Inflammatory macrophage treated with lipopolysaccharide for 1 hour (primary cell): ENCODE data around the gene KRT80.
A peak's percentile ranks its signal among the peaks of the same experiment; 100 is the strongest.

Experiments used
- DNase-seq, 2 donors: peaks; one replicate each; pipeline ENCODE4 v3.0.0-alpha.2; 2020 to 2022

Gene KRT80

DNA sequence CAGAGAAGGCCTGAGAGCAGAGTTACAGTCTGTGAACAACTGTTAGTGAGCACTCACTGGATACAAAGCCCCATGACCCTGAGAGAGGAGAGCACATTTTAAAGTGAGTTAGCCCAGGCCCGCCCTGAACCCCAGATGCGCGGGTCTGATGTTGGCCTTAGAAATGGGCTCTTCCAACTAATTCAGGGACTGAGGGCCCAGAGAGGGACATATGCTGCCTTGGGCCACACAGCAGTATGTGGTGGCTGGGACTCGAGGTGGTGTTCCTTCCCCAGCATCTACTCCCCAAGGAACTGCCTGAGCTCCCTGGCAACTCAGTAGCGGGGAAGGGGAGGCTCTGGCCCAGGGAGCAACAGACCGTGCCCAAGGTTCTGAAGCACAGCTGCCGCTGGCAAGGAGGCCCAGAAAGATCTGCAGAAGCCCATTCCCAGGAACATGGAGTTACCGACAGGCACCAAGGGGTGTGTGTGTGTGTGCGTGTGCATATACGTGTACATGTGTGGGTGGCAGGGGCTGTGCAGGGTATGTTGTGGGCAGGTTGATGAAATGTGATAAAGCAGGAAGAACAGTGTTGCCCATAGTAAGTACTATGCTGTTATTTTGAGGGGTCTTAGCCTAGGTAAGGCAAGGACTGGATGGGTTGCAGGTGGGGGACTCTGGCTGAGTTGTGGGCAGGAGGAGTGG is 40.5 kb downstream of the KRT80 start:
- no peak for DNase-seq

DNA sequence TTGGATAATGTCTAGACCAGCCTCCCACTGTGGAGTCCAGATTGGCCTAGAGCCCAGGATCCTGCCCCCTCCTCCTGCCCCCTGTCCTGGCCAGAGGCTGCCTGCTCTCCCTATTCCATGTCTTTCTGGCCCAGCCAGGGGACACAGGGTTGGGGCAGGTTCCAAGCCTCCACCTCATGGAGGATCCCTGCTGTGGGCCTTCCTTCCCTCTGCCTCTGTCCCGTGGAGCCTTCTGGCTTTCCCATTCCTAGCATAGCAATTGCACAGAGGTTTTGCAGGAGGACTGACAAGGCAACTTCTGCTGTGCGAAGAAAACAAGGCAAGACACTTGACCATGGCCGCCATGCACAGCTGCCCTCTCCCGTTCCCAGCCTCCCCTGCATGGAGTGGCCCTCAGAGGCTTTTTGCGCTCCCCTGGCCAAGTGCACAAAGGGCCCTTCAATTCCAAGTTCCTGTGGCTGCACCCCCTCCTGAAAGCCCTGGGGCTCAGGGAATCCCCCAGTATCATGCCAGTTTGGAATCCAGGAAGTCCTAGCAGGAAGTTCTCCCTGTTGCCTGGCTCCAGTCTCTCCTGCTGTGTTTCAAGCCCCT is 42.1 kb downstream of the KRT80 start:
- DNase-seq, result no peak

DNA sequence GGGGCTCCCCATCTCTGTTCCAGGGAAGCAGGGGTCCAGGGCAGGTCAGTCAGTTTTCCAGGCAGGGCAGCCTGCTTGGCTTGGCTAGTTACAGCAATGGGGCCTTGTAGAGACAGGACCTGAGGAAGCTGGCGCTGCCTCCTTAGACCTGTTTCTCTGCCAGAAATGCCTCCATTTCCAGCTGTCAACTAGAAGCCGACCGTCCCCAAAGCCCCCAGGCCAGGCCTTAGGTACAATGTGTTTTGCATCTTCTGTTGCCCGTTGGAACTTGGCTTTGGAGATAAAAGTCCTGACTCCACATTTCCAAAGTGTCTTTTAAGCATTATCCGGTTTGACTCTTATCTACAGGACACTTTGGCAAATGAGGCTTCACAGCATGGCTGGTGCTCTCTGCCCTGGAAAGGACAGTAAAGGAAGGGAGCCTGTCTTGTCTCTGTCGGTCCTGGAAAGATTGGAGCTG is 42.6 kb downstream of the KRT80 start:
- no peak for DNase-seq

GRCh38 chr12:52148464-52149181 is 43.2 kb downstream of the KRT80 start:
- no peak for DNase-seq

DNA sequence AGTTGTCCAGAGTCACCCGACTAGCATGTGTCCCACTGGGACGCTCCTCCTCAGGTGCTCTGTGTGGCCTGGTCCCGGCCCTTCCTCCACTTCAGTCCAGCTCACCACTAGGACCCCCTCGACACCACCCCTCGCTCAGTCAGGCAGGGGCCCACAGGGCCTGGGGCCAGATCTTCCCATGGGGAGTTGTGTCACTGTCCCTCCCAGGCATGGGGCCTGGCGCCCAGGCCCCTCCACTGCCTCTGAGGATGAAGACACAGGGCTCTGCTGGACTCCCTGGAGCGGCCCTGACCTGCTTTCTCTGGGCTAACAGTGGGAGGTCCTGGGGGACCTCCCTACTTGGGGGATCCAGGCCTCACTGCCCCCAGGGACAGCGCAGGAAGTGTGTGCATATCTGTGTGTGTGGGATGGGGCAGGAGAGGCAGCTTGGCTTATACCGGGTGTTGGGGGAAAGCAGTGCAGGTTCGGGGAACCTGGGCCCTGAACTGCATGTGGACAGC is 43.8 kb downstream of the KRT80 start:
- DNase-seq, result no peak

DNA sequence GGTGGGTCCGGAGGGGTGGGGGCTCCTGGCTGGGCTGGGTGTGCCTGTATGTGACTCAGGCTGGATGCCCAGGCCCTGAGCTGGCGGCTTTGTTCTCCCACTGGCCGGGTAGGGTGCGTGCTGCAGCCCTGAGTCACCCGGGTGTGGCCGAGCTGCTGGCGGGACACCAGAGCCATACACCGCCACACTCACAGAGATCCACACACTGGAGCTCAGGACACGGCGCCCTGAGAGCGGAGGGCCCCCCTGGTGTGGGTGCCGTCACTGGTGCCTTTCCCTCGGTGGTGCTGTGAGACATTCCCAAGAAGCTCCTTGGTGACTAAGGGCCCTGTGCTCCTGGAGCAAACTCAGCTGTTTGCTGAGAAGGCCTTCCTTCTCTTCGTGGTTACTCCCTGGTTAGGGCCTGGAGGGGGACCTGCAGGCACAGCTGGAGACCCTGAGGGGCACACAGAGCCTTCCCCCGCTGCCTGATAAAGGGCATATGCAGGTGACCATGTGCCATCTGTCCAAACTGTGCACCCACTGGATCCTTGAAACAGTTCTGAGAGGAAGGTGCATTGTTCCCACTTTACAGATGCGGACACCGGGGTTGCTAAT is 44.3 kb downstream of the KRT80 start:
- DNase-seq, result peak; percentile 39 to 48

- no peak for DNase-seq
Observed at GRCh38 chr12:52146822-52147366, 44.9 kb downstream of the KRT80 start.

DNA sequence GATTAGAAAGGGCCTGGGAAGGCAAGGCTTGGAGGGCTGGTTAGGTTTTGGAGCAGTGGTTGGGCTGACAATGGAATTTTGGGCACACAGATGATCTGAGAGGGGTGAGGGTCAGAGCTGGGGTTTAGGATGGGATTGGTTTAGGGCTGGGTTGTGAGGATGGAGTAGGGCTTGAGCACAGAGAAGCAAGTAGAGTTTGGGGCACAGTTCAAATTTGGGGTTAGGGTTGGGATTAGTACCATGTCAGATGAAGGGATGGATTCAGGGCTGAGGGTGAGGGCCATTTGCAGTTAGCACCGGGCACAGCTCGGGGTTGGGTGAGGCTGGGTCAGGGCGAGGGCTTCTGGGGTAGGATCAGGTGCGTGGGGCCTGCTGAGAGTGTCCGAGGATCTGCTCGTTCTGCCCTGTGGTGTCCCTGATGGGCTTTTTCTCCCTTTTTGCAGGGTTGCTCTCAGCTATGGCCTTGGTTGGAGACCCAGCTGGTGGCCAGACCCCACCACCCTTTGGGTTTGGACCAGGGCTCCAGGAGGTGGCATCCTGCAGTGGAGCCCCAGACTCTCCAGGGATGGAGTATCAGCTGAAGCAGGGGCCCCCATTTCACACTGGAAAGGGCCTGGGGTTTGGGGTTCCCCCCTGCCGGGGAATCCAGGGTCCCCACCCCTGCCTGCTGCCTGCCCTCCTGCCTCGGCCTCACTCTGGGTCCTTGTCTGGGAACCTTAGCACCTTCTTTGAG is 45.6 kb downstream of the KRT80 start:
- no peak for DNase-seq

GRCh38 chr12:52145228-52146088 is 46.4 kb downstream of the KRT80 start:
- DNase-seq, result no peak

DNA sequence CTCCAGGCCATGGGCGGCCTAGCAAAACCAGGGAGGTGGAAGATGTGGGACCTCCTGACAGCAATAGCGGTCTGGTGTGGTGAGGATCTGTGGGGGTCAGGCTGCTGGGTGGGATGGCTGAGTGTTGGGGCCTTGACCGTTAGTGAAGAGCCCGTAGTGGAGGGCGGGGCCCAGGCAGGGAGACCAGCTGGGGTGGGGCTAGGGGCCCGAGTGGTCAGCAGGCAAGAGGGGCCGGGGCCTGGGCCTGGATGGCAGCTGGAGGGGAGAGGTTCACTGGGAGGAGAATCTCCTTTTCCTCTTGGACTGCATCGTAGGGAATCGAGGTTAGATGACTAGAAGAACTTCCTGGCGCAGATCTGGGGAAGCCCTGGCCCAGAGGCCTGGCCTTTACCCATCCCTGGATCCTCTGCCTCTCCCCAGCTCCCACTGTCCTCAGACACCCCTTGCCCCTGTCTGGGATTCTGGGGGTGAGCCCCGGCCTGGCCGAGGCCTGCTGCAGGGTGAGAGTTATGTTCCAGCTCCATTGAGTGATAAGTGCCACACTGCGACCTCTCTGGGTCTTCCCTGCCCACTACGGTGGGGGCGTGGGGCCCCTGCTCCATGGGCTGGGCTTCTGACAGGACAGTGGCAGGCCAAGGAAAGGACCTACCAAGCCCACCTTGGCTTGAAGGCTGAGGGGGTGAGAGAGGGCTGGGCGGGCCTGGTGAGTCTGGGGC is 47.1 kb downstream of the KRT80 start:
- DNase-seq, result no peak

- DNase-seq, result no peak
Observed at GRCh38 chr12:52142431-52142830, 49.4 kb downstream of the KRT80 start.

DNA sequence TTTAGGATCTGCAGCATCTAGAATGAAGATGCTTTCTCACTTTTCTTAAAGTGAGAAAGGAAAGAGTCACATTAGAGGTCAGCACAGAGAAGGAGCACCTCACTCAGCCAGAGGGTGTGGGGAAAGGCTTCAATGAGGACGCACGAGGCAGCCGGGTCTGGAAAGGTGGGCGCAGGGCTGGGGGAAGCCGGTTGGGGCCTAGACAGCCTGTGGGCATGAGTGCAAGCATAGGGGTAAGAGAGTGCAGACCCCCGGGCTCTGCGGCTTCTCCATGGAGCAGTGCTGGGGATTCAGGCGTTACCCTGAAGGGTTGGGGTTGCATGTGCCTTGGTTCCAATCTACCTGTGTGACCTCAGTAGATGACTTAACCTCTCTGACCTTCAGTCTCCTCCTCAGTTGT is 49.9 kb downstream of the KRT80 start:
- no peak for DNase-seq

DNA sequence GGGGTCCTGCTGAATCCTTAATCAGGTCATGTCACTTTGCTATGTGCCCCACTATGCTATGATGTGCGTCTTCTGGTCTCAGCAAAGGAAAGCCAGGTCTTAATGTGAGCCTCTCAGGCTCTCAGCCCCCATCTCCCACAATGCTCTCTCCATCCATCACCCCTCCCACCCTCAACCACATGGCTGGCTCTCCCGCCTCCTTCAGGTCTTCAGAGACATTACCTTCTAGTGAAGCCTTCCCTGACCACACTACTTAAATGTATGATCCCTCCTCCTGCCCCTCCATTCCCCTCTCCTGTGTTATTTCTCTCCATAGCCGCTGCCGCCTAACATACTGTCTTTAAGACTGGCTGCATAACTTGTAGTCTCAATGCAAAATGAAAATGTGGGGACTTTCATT is 50.5 kb downstream of the KRT80 start:
- no peak for DNase-seq

- no peak for DNase-seq
Observed at GRCh38 chr12:52139579-52140062, 52.2 kb downstream of the KRT80 start.

- DNase-seq, result no peak
Observed at GRCh38 chr12:52139147-52139546, 52.7 kb downstream of the KRT80 start.

GRCh38 chr12:52137746-52138145 is 54.1 kb downstream of the KRT80 start:
- DNase-seq, result no peak

GRCh38 chr12:52132754-52133161 is 59.1 kb downstream of the KRT80 start:
- peak; percentile 82 to 83 for DNase-seq

DNA sequence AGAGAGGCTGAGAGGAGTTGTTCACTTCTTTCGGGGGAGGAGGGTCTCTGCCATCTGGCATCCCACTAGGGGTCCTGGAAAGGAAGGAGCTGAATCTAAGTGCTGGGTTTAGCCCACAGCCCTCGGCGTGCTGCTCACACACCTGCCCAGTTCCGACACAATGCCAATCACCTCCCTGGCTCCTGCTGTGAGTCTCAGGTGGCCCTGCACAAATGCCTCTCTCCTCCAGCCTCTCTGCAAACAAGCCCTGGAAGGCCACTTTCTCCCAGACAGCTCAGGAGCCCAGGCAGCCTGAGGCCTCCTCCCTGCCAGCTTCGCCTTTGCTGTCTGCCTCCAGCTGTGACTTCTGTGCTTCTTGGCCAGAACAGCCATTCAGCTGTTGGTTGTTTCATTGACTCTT is 61.1 kb downstream of the KRT80 start:
- no peak for DNase-seq

GRCh38 chr12:52127683-52128450 is 63.9 kb downstream of the KRT80 start:
- DNase-seq, result no peak
